Caco-2 (cell line): ENCODE data around the gene CLPX. TPM values are rescaled to one million over a fixed set of nuclear protein-coding genes. Genes with fewer than 3 reads are reported as not detected.

ENCODE experiments used
- BruUV-seq: library from RNA; stranded (reverse); fragments of 400-500 nt; replicated peaks from 2 replicates; lab custom pipeline; 2021; lab: Mats Ljungman, UMichigan
- CTCF ChIA-PET: fragments of 300-600 bp; sonication (Branson Sonifier 250); formaldehyde crosslinking; loops from one replicate; lab custom pipeline; 2022; ENCODE audit warnings: antibody characterized with exemption; lab: Charles Lee
- POLR2A ChIA-PET: fragments of 300-600 bp; sonication (Branson Sonifier 250); formaldehyde crosslinking; loops from one replicate; lab custom pipeline; 2022; ENCODE audit warnings: antibody characterized with exemption; lab: Charles Lee
- DNase-seq, 2 experiments: peaks; one replicate each; pipeline versions ENCODE4 v3.0.0 to v3.0.0-alpha.2; 2020 to 2022
- H3K27me3 ChIP-seq: replicated peaks from 2 replicates; pipeline ENCODE4 v1.6.0; 2011; ENCODE audit warnings: low read length; ENCODE audit not compliant: control insufficient read depth, insufficient read depth
- H3K36me3 ChIP-seq: 2 replicates; pipeline ENCODE4 v1.5.1; 2011; ENCODE audit warnings: low read length; ENCODE audit not compliant: control insufficient read depth, insufficient read depth
- H3K4me1 ChIP-seq: fragments of 250-450 bp; sonication (Bioruptor Pico); 2 replicates; pipeline ENCODE4 v1.5.1; 2020; ENCODE audit warnings: mild to moderate bottlenecking
- H3K4me3 ChIP-seq: 2 replicates; pipeline ENCODE4 v1.5.1; 2011; ENCODE audit warnings: low read depth, mild to moderate bottlenecking, control low read depth, low read length
- H3K9me3 ChIP-seq: fragments of 250-450 bp; sonication (Bioruptor Pico); 2 replicates; pipeline ENCODE4 v1.5.1; 2020; ENCODE audit warnings: mild to moderate bottlenecking, moderate library complexity
- H3K27ac Mint-ChIP-seq: one replicate; pipeline ENCODE4 v1.8.0; 2022; ENCODE audit warnings: mixed read lengths; ENCODE audit not compliant: unreplicated experiment
- H3K27me3 Mint-ChIP-seq: one replicate; pipeline ENCODE4 v1.8.0; 2022; ENCODE audit warnings: mixed read lengths; ENCODE audit not compliant: insufficient read depth, unreplicated experiment
- H3K36me3 Mint-ChIP-seq: one replicate; pipeline ENCODE4 v1.8.0; 2022; ENCODE audit warnings: mild to moderate bottlenecking, mixed read lengths; ENCODE audit not compliant: insufficient read depth, unreplicated experiment
- H3K4me1 Mint-ChIP-seq: one replicate; pipeline ENCODE4 v1.8.0; 2022; ENCODE audit warnings: low read depth, mixed read lengths; ENCODE audit not compliant: unreplicated experiment
- H3K4me3 Mint-ChIP-seq: one replicate; pipeline ENCODE4 v1.8.0; 2022; ENCODE audit warnings: mild to moderate bottlenecking, moderate library complexity, mixed read lengths; ENCODE audit not compliant: unreplicated experiment
- H3K9me3 Mint-ChIP-seq: one replicate; pipeline ENCODE4 v1.8.0; 2022; ENCODE audit warnings: mixed read lengths; ENCODE audit not compliant: unreplicated experiment
- CTCF ChIP-seq, 2 experiments: fragments of 200-600 bp in 1 of 2; IDR thresholded peaks; 1 replicate in 1 of 2; 2 replicates in 1 of 2; pipeline versions ENCODE4 v1.5.1 to v1.8.0; 2011 to 2022; ENCODE audit warnings: antibody characterized with exemption in 1 of 2, control low read depth in 1 of 2, inconsistent platforms in 1 of 2, low read depth in 1 of 2, low read length in 1 of 2, mild to moderate bottlenecking in 1 of 2, moderate library complexity in 1 of 2; ENCODE audit not compliant: insufficient read depth in 1 of 2, severe bottlenecking in 1 of 2, unreplicated experiment in 1 of 2
- intact Hi-C: fragments of 100-400 bp; cut with micrococcal nuclease; formaldehyde crosslinking; loops from one replicate; pipeline ENCODE4 v1.10.0; 2022; ENCODE audit not compliant: unreplicated experiment
- total RNA-seq: library from RNA; stranded (reverse); gene quantifications from 2 replicates; pipeline ENCODE4 v1.2.3, GENCODE V29; 2022

CLPX gene
- total RNA-seq, 1 experiment from 2014 or later: 59.4 TPM

- BruUV-seq: no TSS peak
- POLR2A ChIA-PET: no interaction called here
- H3K27me3 Mint-ChIP-seq: no peaks in the 10 kb centered on the region
- H3K4me3 Mint-ChIP-seq: no peak overlapping the region
- H3K27ac Mint-ChIP-seq: no peak overlapping the region
- H3K36me3 Mint-ChIP-seq: no peaks in the 10 kb centered on the region
- no peak for TF ChIP-seq CTCF (IDR thresholded peaks at IDR 0.05; ENCODE audit: insufficient read depth in 1 of 2, low read depth in 1 of 2, low read length in 1 of 2, severe bottlenecking in 1 of 2, unreplicated experiment in 1 of 2)
- H3K4me1 Mint-ChIP-seq: no peaks in the 10 kb centered on the region
- Histone ChIP-seq H3K9me3 (no peaks in the 10 kb centered on the region), H3K4me3 (no peak overlapping the region), H3K27me3 (no peaks in the 10 kb centered on the region), H3K36me3 (no peaks in the 10 kb centered on the region), H3K4me1 (no peaks in the 10 kb centered on the region)
- H3K9me3 Mint-ChIP-seq: no peaks in the 10 kb centered on the region
- CTCF ChIA-PET: no interaction called here
- no peak for DNase-seq
- intact Hi-C loops: no loop called here
Observed at GRCh38 chr15:65204931-65205660, 20.0 kb upstream of the CLPX start.

- no peaks in the 10 kb centered on the region for H3K27me3 Mint-ChIP-seq
- no peak overlapping the region for H3K4me3 ChIP-seq
- DNase-seq: no peak
- no peaks in the 10 kb centered on the region for H3K4me1 Mint-ChIP-seq
- no peak overlapping the region for H3K4me3 Mint-ChIP-seq
- intact Hi-C loops: no loop called here
- H3K36me3 ChIP-seq: no peaks in the 10 kb centered on the region
- H3K9me3 ChIP-seq: no peaks in the 10 kb centered on the region
- BruUV-seq: no TSS peak
- H3K9me3 Mint-ChIP-seq: no peaks in the 10 kb centered on the region
- POLR2A ChIA-PET: no interaction called here
- H3K27me3 ChIP-seq: no peaks in the 10 kb centered on the region
- CTCF ChIA-PET: no interaction called here
- TF ChIP-seq CTCF (IDR thresholded peaks at IDR 0.05; ENCODE audit: insufficient read depth in 1 of 2, low read depth in 1 of 2, low read length in 1 of 2, severe bottlenecking in 1 of 2, unreplicated experiment in 1 of 2): no peak
- no peaks in the 10 kb centered on the region for H3K4me1 ChIP-seq
- H3K27ac Mint-ChIP-seq: no peak overlapping the region
- H3K36me3 Mint-ChIP-seq: no peaks in the 10 kb centered on the region
Observed at GRCh38 chr15:65204236-65204930, 19.2 kb upstream of the CLPX start.

- POLR2A ChIA-PET: no interaction called here
- no peaks in the 10 kb centered on the region for H3K4me1 Mint-ChIP-seq
- H3K9me3 Mint-ChIP-seq: no peaks in the 10 kb centered on the region
- BruUV-seq: no TSS peak
- H3K4me1 ChIP-seq: no peaks in the 10 kb centered on the region
- no peak overlapping the region for H3K4me3 ChIP-seq
- DNase-seq: no peak
- no peak overlapping the region for H3K4me3 Mint-ChIP-seq
- H3K36me3 Mint-ChIP-seq: no peaks in the 10 kb centered on the region
- H3K27ac Mint-ChIP-seq: no peak overlapping the region
- intact Hi-C loops: no loop called here
- CTCF ChIA-PET: no interaction called here
- TF ChIP-seq CTCF (IDR thresholded peaks at IDR 0.05; ENCODE audit: insufficient read depth in 1 of 2, low read depth in 1 of 2, low read length in 1 of 2, severe bottlenecking in 1 of 2, unreplicated experiment in 1 of 2): no peak
- H3K27me3 Mint-ChIP-seq: no peaks in the 10 kb centered on the region
- no peaks in the 10 kb centered on the region for H3K9me3 ChIP-seq
- no peaks in the 10 kb centered on the region for H3K36me3 ChIP-seq
- H3K27me3 ChIP-seq: no peaks in the 10 kb centered on the region
Observed at GRCh38 chr15:65201918-65202317, 16.8 kb upstream of the CLPX start.
